OCI-LY1 (cell line): ENCODE data around the gene TBX18.

Experiments used
- EZH2 ChIP-seq: fragments of 200-600 bp; sonication (generic), shearing (Covaris generic); IDR thresholded peaks from 2 replicates; pipeline ENCODE4 v1.8.0; 2017; ENCODE audit warnings: borderline replicate concordance, mixed run types, mild to moderate bottlenecking, antibody characterized with exemption, low read length, moderate library complexity, mixed read lengths
- TF ChIP-seq, protein P1 (sequence below): fragments of 200-600 bp; sonication (generic), shearing (Covaris generic); IDR thresholded peaks from 2 replicates; pipeline ENCODE4 v1.5.1; 2017; ENCODE audit warnings: mild to moderate bottlenecking, antibody characterized with exemption, low read length, moderate library complexity, mixed read lengths

- TF ChIP-seq, protein P1, sequence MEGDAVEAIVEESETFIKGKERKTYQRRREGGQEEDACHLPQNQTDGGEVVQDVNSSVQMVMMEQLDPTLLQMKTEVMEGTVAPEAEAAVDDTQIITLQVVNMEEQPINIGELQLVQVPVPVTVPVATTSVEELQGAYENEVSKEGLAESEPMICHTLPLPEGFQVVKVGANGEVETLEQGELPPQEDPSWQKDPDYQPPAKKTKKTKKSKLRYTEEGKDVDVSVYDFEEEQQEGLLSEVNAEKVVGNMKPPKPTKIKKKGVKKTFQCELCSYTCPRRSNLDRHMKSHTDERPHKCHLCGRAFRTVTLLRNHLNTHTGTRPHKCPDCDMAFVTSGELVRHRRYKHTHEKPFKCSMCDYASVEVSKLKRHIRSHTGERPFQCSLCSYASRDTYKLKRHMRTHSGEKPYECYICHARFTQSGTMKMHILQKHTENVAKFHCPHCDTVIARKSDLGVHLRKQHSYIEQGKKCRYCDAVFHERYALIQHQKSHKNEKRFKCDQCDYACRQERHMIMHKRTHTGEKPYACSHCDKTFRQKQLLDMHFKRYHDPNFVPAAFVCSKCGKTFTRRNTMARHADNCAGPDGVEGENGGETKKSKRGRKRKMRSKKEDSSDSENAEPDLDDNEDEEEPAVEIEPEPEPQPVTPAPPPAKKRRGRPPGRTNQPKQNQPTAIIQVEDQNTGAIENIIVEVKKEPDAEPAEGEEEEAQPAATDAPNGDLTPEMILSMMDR = no peak
- no peak for TF ChIP-seq EZH2
Observed at GRCh38 chr6:84675651-84676050, 88.7 kb downstream of the TBX18 start.
